Activated gamma-delta T cell (primary cell): ENCODE measurements around the gene SLC25A36.
A peak's percentile ranks its signal among the peaks of the same experiment; 100 is the strongest.
"Not testable (repeated sequence)": the region's sequence is repeated elsewhere in the genome, so short reads cannot be mapped to it uniquely, and the experiment has no call there.

ENCODE experiments used
- DNase-seq: peaks from one replicate; lab custom pipeline; 2025; lab: John Stamatoyannopoulos, UW

The SLC25A36 gene

GRCh38 chr3:140931801-140932200 is 9.8 kb upstream of the SLC25A36 start:
- DNase-seq = no peak

- no peak for DNase-seq
These were observed 8.5 kb upstream of the SLC25A36 start for GRCh38 chr3:140933109-140933508.

- DNase-seq = no peak
These were observed 8.1 kb upstream of the SLC25A36 start for GRCh38 chr3:140933552-140933951.

GRCh38 chr3:140939305-140939704 is 2.3 kb upstream of the SLC25A36 start:
- not testable (repeated sequence) for DNase-seq

- DNase-seq = no peak
These were observed 574 bp upstream of the SLC25A36 start for GRCh38 chr3:140941090-140941433.

GRCh38 chr3:140942221-140943104 is 827 bp downstream of the SLC25A36 start:
- peak; percentile 17 for DNase-seq

GRCh38 chr3:140943781-140944552 is 2.3 kb downstream of the SLC25A36 start:
- no peak for DNase-seq

- no peak for DNase-seq
These were observed 7.0 kb downstream of the SLC25A36 start for GRCh38 chr3:140948460-140949249.

GRCh38 chr3:140950144-140950543 is 8.5 kb downstream of the SLC25A36 start:
- no peak for DNase-seq

GRCh38 chr3:140950863-140951262 is 9.2 kb downstream of the SLC25A36 start:
- DNase-seq = no peak

GRCh38 chr3:140951750-140952149 is 10.1 kb downstream of the SLC25A36 start:
- DNase-seq = not testable (repeated sequence)

GRCh38 chr3:140953028-140953960 is 11.7 kb downstream of the SLC25A36 start:
- DNase-seq = no peak

- no peak for DNase-seq
These were observed 12.9 kb downstream of the SLC25A36 start for GRCh38 chr3:140954576-140954975.

GRCh38 chr3:140955645-140956044 is 14.0 kb downstream of the SLC25A36 start:
- no peak for DNase-seq

GRCh38 chr3:140956058-140956835 is 14.6 kb downstream of the SLC25A36 start:
- DNase-seq = no peak

GRCh38 chr3:140972833-140973232 is 31.2 kb downstream of the SLC25A36 start:
- no peak for DNase-seq

GRCh38 chr3:140974900-140975299 is 33.3 kb downstream of the SLC25A36 start:
- no peak for DNase-seq

- no peak for DNase-seq
These were observed 39.0 kb downstream of the SLC25A36 start for GRCh38 chr3:140980663-140981062.

GRCh38 chr3:140987792-140988191 is 46.2 kb downstream of the SLC25A36 start:
- DNase-seq = not testable (repeated sequence)

- no peak for DNase-seq
These were observed 52.7 kb downstream of the SLC25A36 start for GRCh38 chr3:140994316-140994715.
